GM23338 (cell line): Measurements from ENCODE around the gene COMTD1. TPM values are rescaled to one million over a fixed set of nuclear protein-coding genes. Genes with fewer than 3 reads are reported as not detected.

Source experiments
- ATAC-seq: fragments of 200-7000 bp; cut with Tn5 transposase; 3 replicates; pipeline ENCODE4 v1.9.1; 2020
- DNase-seq: peaks from one replicate; pipeline ENCODE4 v3.0.0-alpha.2; 2015; ENCODE audit warnings: low spot score
- H2AFZ ChIP-seq: fragments of 200-600 bp; sonication (generic); 2 replicates; pipeline ENCODE4 v1.8.0; 2016; ENCODE audit warnings: antibody characterized with exemption, mild to moderate bottlenecking, moderate library complexity
- H3F3A ChIP-seq: fragments of 200-600 bp; sonication (generic); replicated peaks from 2 replicates; pipeline ENCODE4 v1.8.0; 2017; ENCODE audit warnings: antibody characterized with exemption, mixed run types, low read depth
- H3K27ac ChIP-seq: fragments of 200-600 bp; sonication (generic); 2 replicates; pipeline ENCODE4 v1.6.1; 2016; ENCODE audit warnings: low read depth
- H3K27me3 ChIP-seq: fragments of 200-600 bp; sonication (generic); 2 replicates; pipeline ENCODE4 v1.8.0; 2016; ENCODE audit warnings: mild to moderate bottlenecking, mixed run types, moderate library complexity; ENCODE audit not compliant: insufficient read depth
- H3K36me3 ChIP-seq: fragments of 200-600 bp; sonication (generic); 2 replicates; pipeline ENCODE4 v1.8.0; 2016; ENCODE audit warnings: mild to moderate bottlenecking; ENCODE audit not compliant: insufficient read depth
- H3K4me1 ChIP-seq: fragments of 200-600 bp; sonication (generic); 2 replicates; pipeline ENCODE4 v1.8.0; 2016; ENCODE audit warnings: mild to moderate bottlenecking, moderate library complexity; ENCODE audit not compliant: insufficient read depth
- H3K4me2 ChIP-seq: fragments of 200-600 bp; sonication (generic); 2 replicates; pipeline ENCODE4 v1.7.1; 2017; ENCODE audit warnings: mixed run types
- H3K4me3 ChIP-seq: fragments of 200-600 bp; sonication (generic); 2 replicates; pipeline ENCODE4 v1.6.1; 2016; ENCODE audit warnings: mixed run types
- H3K79me2 ChIP-seq: fragments of 200-600 bp; sonication (generic); replicated peaks from 2 replicates; pipeline ENCODE4 v1.8.0; 2017; ENCODE audit warnings: mild to moderate bottlenecking; ENCODE audit not compliant: insufficient read depth
- H3K9me2 ChIP-seq: fragments of 200-600 bp; sonication (generic); 2 replicates; pipeline ENCODE4 v1.8.0; 2017; ENCODE audit not compliant: insufficient read depth
- H4K20me1 ChIP-seq: fragments of 200-600 bp; sonication (generic); replicated peaks from 2 replicates; pipeline ENCODE4 v1.8.0; 2017; ENCODE audit warnings: mild to moderate bottlenecking; ENCODE audit not compliant: insufficient read depth
- H3K27ac Mint-ChIP-seq: 2 replicates; pipeline ENCODE4 v1.8.0; 2020; ENCODE audit warnings: inconsistent platforms, mild to moderate bottlenecking, moderate library complexity, mixed read lengths
- H3K27me3 Mint-ChIP-seq: 3 replicates; pipeline ENCODE4 v1.8.0; 2022; ENCODE audit warnings: low read depth, mild to moderate bottlenecking, moderate library complexity, mixed read lengths, inconsistent platforms; ENCODE audit not compliant: insufficient read depth, poor library complexity
- H3K36me3 Mint-ChIP-seq: 3 replicates; pipeline ENCODE4 v1.8.0; 2021; ENCODE audit warnings: low read depth, mild to moderate bottlenecking, inconsistent platforms, moderate library complexity, mixed read lengths
- H3K4me1 Mint-ChIP-seq: 3 replicates; pipeline ENCODE4 v1.8.0; 2020; ENCODE audit warnings: mild to moderate bottlenecking, inconsistent platforms, mixed read lengths
- H3K4me3 Mint-ChIP-seq: 3 replicates; pipeline ENCODE4 v1.8.0; 2021; ENCODE audit warnings: moderate library complexity, mild to moderate bottlenecking, inconsistent platforms, mixed read lengths
- H3K9me3 Mint-ChIP-seq: 3 replicates; pipeline ENCODE4 v1.8.0; 2020; ENCODE audit warnings: moderate library complexity, mild to moderate bottlenecking, inconsistent platforms, mixed read lengths
- EZH2 ChIP-seq: fragments of 200-600 bp; sonication (generic); IDR thresholded peaks from one replicate; pipeline ENCODE4 v1.8.0; 2017; ENCODE audit warnings: antibody characterized with exemption, mild to moderate bottlenecking, low read depth; ENCODE audit not compliant: unreplicated experiment
- EZH2phosphoT487 ChIP-seq: fragments of 200-600 bp; sonication (generic); IDR thresholded peaks from one replicate; pipeline ENCODE4 v1.8.1; 2018; ENCODE audit warnings: antibody characterized with exemption; ENCODE audit not compliant: unreplicated experiment
- NANOG ChIP-seq: IDR thresholded peaks from 2 replicates; pipeline ENCODE4 v1.6.1; 2016; ENCODE audit warnings: antibody characterized with exemption, borderline replicate concordance
- POLR2AphosphoS5 ChIP-seq: IDR thresholded peaks from 2 replicates; pipeline ENCODE4 v1.6.1; 2016; ENCODE audit warnings: antibody characterized with exemption, low read depth
- STAT1 ChIP-seq: IDR thresholded peaks from one replicate; pipeline ENCODE4 v1.6.1; 2016; ENCODE audit warnings: antibody characterized with exemption; ENCODE audit not compliant: unreplicated experiment
- ZNF114 ChIP-seq: fragments of 250-450 bp; sonication (Bioruptor Pico); IDR thresholded peaks from 2 replicates; pipeline ENCODE4 v1.5.0; 2020; ENCODE audit warnings: mild to moderate bottlenecking, moderate library complexity
- polyA plus RNA-seq: library from polyadenylated mRNA; unstranded; fragments of >200 nt; fragmentation: Nextera tagmentation; extraction: Ambion mirVana; gene quantifications from 2 replicates; pipeline ENCODE4 v1.2.1, GENCODE V29; 2016
- total RNA-seq: library from RNA; depleted of rRNA; stranded (reverse); fragments of >200 nt; shearing (Covaris generic); gene quantifications from 2 replicates; pipeline ENCODE4 v1.2.3, GENCODE V29; 2014
- TF ChIP-seq, protein P1 (sequence below), 2 experiments: fragments of 200-600 bp in 1 of 2; sonication (generic) in 1 of 2; conservative IDR thresholded peaks; 2 replicates each; pipeline versions ENCODE4 v1.5.1 to v1.6.1; 2016 to 2017; ENCODE audit warnings: antibody characterized with exemption in 2 of 2, low read depth in 2 of 2, mild to moderate bottlenecking in 2 of 2, moderate library complexity in 1 of 2
- TF ChIP-seq, protein P2 (sequence below): IDR thresholded peaks from 2 replicates; pipeline ENCODE4 v1.6.1; 2016; ENCODE audit warnings: antibody characterized with exemption

COMTD1 gene
- total and polyA plus RNA-seq, 2 experiments from 2014 or later, result 40.0 to 46.7 TPM

DNA sequence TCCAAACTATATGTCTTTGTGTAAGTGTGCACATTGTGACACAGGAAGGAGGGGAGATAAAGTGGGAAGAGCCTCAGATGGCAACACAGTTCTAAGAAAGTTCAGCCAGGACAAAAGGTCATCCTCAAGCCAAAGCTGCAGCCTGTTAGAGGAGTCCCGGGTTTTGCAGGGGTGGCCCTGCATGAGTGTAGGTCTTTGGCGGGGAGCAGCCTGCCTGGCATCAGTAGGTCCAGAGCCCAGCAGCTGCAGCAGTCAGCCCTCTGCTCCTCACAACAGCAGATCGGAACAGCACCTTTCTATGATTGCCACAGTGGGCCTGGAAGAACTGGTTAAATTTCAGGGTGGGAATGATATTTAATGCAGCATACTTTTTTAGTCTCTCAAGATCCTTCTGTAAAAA is 38.7 kb downstream of the COMTD1 start:
- Mint-ChIP-seq H3K4me1 (0 out of 3 replicates have a peak, but pooled peaks cover 1% of the 10 kb centered on the region), H3K9me3 (no peaks in the 10 kb centered on the region), H3K36me3 (no peaks in the 10 kb centered on the region), H3K27ac (no peak overlapping the region), H3K4me3 (no peak overlapping the region), H3K27me3 (no peaks in the 10 kb centered on the region)
- H3K9me2 ChIP-seq, result 0 out of 2 replicates have a peak, but pooled peaks cover 6% of the 10 kb centered on the region
- no peak overlapping the region for H3K4me3 ChIP-seq
- H3K27ac ChIP-seq, result no peak overlapping the region
- no peaks in the 10 kb centered on the region for H3K4me1 ChIP-seq
- H4K20me1 ChIP-seq, result no peaks in the 10 kb centered on the region
- no peaks in the 10 kb centered on the region for H3K36me3 ChIP-seq
- TF ChIP-seq POLR2AphosphoS5, result no peak
- no peak for TF ChIP-seq NANOG
- TF ChIP-seq, protein P1, sequence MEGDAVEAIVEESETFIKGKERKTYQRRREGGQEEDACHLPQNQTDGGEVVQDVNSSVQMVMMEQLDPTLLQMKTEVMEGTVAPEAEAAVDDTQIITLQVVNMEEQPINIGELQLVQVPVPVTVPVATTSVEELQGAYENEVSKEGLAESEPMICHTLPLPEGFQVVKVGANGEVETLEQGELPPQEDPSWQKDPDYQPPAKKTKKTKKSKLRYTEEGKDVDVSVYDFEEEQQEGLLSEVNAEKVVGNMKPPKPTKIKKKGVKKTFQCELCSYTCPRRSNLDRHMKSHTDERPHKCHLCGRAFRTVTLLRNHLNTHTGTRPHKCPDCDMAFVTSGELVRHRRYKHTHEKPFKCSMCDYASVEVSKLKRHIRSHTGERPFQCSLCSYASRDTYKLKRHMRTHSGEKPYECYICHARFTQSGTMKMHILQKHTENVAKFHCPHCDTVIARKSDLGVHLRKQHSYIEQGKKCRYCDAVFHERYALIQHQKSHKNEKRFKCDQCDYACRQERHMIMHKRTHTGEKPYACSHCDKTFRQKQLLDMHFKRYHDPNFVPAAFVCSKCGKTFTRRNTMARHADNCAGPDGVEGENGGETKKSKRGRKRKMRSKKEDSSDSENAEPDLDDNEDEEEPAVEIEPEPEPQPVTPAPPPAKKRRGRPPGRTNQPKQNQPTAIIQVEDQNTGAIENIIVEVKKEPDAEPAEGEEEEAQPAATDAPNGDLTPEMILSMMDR (conservative IDR thresholded peaks at IDR 0.05; ENCODE audit: low read depth in 2 of 2), result no peak
- TF ChIP-seq, protein P2, sequence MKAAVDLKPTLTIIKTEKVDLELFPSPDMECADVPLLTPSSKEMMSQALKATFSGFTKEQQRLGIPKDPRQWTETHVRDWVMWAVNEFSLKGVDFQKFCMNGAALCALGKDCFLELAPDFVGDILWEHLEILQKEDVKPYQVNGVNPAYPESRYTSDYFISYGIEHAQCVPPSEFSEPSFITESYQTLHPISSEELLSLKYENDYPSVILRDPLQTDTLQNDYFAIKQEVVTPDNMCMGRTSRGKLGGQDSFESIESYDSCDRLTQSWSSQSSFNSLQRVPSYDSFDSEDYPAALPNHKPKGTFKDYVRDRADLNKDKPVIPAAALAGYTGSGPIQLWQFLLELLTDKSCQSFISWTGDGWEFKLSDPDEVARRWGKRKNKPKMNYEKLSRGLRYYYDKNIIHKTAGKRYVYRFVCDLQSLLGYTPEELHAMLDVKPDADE, result no peak
- no peaks in the 10 kb centered on the region for H3F3A ChIP-seq
- ATAC-seq (no peak), DNase-seq (no peak)
- H2AFZ ChIP-seq, result no peak overlapping the region
- H3K4me2 ChIP-seq, result no peak overlapping the region
- H3K27me3 ChIP-seq, result no peaks in the 10 kb centered on the region
- H3K79me2 ChIP-seq, result no peaks in the 10 kb centered on the region

DNA sequence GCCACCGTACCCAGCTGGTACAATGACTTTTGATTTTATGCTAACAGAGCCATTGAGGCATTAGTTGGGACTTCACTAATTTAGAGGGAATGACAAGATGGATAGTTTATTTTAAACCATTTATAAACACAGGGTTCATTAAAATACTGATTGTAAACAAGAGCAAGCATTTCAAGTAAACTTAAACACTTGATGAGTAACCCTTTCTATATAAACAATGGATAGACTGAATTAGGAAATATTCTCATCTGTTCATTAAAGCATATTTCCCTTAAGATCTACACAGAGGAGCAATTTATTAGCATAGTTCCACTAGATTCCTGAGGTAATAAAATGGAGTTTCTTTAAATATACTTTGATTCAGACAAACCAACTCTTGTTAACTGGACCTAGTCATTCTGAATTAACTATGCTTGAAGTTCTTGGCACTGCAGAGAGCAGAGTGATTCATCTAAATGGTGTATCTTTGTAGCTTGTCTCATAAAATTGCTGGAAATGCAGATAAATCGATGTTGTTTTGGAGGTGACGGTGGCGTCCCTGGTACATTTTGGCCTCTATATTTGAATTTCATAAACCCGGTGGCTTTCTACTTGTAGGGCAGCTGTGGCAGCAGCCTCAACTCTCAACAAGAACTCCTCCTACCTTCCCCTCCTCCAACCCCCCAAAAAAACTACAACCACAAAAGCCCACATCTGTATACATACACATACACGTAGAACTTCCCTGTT is 40.6 kb downstream of the COMTD1 start:
- Histone ChIP-seq H3K79me2 (no peaks in the 10 kb centered on the region), H2AFZ (no peak overlapping the region), H4K20me1 (no peaks in the 10 kb centered on the region), H3K4me3 (no peak overlapping the region), H3K4me1 (no peaks in the 10 kb centered on the region), H3K27me3 (no peaks in the 10 kb centered on the region), H3K36me3 (no peaks in the 10 kb centered on the region), H3K27ac (no peak overlapping the region), H3F3A (no peaks in the 10 kb centered on the region), H3K4me2 (no peak overlapping the region), H3K9me2 (0 out of 2 replicates have a peak, but pooled peaks cover 6% of the 10 kb centered on the region)
- no peaks in the 10 kb centered on the region for H3K27me3 Mint-ChIP-seq
- no peaks in the 10 kb centered on the region for H3K9me3 Mint-ChIP-seq
- no peak overlapping the region for H3K27ac Mint-ChIP-seq
- H3K4me3 Mint-ChIP-seq, result no peak overlapping the region
- DNase-seq (no peak), ATAC-seq (no peak)
- H3K4me1 Mint-ChIP-seq, result peaks cover 3% of the 10 kb centered on the region; the same call in 1 of the 3 replicates
- no peaks in the 10 kb centered on the region for H3K36me3 Mint-ChIP-seq
- TF ChIP-seq EZH2phosphoT487 (no peak), POLR2AphosphoS5 (no peak), ZNF114 (CRISPR knock-in tag) (no peak), EZH2 (no peak), STAT1 (no peak)
- TF ChIP-seq, protein P2, result no peak
- TF ChIP-seq, protein P1 (conservative IDR thresholded peaks at IDR 0.05; ENCODE audit: low read depth in 2 of 2), result no peak
